HG02678 (cell line): ENCODE measurements around the gene DAZAP1.
"Not testable (repeated sequence)": the region's sequence is repeated elsewhere in the genome, so short reads cannot be mapped to it uniquely, and the experiment has no call there.

Source experiments
- ATAC-seq: cut with Tn5 transposase; IDR thresholded peaks from one replicate; pipeline ENCODE4 v1.9.1; 2021; ENCODE audit warnings: mild to moderate bottlenecking, moderate library complexity; ENCODE audit not compliant: unreplicated experiment

DAZAP1 gene

GRCh38 chr19:1470305-1471009 is 63.1 kb downstream of the DAZAP1 start:
- no peak for ATAC-seq

DNA sequence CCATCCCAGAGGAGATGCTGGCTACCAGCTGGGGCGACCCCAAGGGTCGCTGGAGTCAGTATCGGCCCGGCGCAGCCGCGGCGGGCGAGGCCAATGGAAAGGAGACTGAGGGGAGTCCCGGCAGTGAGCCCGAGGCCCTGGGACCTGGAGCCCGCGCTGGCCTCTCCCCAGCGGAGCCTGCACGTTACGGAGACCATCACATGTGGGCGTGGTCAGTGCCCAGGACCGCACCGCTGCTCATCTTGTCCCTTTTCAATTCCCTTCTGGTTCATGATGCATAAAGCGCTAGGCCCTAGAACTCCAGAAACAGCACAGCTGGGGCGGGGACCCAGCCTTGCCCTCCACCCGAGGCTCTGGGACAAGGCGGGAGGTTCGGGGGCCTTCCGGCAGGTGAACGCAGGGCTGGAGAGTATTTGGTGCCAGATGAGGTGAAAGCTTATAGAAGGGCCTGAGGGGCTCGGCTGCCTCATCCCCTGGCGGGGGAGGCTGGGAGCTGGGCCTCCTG is 63.7 kb downstream of the DAZAP1 start:
- no peak for ATAC-seq

DNA sequence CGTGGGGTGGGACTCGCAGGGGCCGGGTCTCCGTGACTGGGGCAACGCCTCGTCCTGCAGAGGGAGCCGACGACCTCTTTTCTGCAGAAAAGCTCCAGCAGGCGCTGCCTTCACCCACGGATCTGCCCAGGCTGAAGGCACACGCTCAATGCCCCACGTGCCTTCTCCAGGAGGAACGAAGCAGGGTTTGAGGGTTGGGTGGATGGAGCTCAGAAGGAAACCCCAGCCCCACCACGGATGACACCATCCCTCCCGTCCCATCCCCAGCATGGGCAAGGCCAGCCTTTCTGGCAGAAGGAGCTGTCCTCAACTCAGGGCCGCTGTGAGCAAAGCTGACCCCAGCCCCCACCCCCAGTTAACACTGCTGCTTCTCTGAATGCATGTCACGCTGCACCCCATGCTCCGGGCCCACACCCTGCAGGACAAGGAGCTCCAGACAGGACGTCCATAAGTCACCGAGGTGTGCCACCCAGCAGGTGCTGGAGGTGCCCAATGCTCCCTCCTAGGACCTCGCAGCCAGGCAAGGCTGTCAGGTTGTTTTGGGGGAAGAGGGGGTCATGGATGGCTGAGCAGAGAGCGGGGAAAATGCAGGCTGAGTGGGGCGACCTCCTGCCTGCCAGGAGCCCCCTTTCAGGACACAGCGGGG is 64.3 kb downstream of the DAZAP1 start:
- ATAC-seq = no peak

DNA sequence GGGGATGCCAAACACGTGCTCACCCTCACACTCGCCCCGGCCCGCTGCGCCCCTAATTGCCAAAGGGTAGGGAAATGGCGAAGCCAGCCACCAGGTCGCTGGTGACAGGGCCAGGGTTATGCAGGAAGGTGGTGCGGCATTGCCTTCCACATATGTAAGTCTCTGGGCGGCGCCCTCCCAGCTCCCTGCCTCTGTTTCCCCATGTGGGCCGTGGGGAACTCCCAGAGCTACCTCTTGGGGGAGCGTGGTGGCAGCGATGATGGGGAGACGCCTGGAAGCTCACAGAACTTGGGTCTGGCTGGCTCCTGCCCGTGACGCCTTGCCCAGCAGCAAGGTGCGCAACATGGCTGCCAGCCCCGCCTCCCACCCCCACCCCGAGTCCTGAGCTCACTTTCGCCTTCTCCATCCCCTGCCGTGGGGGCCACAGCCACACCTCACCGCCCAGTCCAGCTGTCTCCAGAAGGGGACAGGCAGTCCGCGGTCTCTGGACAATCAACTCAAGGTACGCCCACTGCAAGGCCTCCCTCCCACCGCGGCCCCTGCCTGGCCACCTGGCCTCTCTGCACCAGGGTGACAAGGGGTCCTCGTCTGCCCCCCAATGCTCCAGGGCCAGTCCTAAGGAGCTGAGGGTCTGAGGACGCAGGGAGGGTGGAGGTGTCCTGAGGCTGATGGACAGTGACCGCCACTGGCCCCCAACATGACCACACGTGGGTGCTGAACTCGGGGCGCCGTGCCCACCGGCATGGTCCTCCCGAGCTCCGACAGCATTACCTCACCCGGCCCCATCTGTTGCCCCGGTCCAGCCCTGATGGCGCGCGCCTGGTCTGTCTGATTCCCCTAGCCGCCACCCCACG is 65.1 kb downstream of the DAZAP1 start:
- no peak for ATAC-seq

DNA sequence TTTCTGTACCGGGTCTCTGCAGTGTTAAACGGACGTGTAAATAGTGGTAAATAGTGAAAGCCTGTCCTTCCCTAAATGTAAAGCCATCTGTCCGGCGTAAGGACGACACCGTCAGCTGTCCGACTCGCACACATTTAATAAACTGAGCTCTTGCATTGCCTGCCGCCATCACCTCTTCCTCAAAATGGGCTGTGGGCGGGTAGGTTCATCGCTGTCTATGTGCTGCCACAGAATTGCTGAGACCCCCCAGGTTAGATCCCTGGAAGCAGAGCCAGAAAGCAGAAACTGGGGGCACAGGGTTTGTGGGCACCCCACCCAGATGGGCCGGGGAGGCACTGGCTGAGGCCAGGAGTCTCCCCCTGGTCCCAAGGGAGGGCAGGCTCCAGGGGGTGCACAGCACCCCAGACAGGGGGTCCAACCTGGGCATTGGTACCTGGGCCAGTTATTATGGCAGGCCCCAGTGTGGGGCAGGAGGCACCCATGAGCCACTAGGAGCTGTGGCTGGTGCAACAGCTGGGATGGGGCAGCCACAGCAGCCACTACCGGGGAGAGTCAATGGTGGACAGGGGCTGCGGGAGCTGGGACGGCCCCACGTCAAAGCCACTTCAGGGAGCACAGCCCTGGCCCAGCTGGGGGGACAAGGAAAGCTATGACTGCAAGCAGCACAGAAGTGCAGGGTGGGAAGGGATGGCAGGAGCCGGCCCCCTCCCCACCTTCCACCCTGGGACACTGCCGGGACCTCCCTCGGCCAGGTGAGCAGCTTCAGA is 65.9 kb downstream of the DAZAP1 start:
- no peak for ATAC-seq

DNA sequence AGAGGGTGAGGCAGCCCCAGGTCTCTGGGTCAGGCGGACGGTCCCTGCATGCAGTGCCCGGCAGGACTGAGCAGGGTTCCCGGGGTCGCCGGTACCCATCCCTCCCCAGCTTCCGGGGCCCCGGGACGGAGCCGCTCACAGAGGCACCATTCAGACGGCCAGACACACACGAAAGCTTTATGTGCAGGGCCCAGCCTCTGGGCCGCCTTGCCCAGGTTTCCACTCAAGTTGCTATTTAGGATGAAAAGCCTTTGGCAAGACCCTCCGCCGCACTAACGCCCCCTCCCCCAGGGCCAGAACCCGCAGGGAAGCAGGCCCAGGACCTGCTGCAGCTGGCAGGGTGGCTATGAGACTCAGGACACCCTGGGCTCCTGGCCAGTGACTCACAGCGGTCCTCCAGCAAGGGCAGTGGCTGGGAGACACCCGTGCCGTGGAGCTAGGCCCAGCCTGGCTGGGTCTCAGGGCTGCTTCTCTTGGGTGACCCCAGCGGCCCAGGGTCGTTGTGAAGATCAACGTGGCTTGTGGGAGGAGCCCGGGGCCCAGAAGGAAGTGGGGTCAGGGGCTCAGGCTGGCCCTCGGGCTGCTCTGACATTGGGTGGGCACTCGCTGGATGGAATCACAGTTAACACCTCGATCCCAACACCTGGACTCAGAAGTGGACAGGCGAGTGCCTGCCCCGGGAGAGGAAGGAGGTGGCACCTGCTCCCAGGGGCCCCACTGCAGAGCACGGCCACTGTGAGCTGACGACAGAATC is 66.8 kb downstream of the DAZAP1 start:
- no peak for ATAC-seq

- ATAC-seq = no peak
Observed at GRCh38 chr19:1474765-1475351, 67.5 kb downstream of the DAZAP1 start.

DNA sequence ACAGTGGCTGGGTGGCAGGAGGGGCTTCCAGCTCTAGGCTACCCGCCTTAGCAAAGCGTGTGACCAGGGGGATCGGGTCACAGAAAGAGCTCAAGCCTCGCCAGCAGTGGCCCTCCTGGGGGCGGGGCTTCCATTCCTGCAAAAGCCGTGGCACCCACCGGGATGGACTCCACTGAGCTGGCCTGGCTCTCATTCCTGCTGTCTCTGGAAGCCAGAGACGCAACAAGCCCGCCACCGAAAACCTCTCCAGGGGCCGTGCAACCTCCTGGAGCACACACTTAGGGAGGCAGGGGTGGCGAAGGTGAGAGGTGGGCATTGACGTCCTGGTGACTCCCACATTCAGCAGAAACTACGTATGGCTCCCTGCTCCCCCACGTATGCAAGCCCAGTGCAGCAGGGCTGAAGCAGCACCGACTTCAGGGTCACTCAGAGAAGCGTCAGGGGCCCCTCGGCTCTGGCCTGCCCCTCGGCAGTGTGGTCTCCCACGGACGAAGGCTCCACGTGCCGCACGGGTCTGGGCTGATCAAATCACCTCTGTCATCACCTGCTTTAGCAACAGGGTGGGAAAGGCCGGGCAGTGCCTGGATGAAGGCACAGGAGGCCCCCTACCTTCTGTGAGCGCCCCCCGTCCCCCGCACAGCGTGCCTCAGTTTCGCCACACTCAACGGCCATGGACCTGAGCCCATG is 68.5 kb downstream of the DAZAP1 start:
- ATAC-seq = no peak

GRCh38 chr19:1477056-1477455 is 69.7 kb downstream of the DAZAP1 start:
- ATAC-seq = not testable (repeated sequence)

DNA sequence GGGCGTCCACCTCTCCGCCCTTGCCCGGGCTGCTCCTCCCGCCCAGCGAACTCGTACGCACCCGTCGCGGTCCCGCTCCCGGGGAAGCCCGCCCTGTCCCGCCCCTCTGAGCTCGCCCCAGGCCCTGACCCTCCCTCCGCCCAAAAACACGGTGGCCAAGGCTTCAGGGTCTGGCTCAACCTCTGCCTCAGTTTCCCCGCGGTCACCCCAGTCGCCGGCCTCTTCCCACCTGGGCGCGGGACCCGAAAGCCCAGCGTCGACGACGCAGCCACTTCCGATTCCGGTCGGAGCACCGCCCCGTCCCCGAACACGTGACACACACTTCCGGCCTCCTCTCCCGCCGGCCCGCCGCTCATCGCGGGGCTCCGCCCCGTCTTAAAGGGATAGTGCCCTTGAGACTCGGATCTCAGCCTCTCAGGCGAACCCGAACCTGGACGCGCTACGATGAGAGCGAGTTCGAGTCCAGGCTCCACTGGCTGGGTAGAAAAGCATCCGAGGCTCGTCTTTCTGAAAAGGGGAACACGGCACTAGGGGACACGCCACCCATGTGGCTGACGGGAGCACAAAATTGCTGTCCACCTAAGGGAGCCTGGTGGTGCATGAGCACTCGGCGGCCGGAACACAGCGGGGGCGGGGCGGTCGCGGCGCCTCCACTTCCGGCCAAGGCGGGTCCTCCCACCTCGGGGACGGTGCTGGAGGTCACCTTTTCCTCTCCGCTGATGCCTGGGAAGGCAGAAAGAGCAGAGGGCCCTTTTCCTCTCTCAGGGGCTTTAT is 71.7 kb downstream of the DAZAP1 start, which contains the start of gene C19orf25:
Gene C19orf25, minus strand, starts transcription at position 282 of the 774 bp plus-strand sequence. CDS start 312 bp downstream, outside the sequence.
- ATAC-seq = peak; percentile 88

DNA sequence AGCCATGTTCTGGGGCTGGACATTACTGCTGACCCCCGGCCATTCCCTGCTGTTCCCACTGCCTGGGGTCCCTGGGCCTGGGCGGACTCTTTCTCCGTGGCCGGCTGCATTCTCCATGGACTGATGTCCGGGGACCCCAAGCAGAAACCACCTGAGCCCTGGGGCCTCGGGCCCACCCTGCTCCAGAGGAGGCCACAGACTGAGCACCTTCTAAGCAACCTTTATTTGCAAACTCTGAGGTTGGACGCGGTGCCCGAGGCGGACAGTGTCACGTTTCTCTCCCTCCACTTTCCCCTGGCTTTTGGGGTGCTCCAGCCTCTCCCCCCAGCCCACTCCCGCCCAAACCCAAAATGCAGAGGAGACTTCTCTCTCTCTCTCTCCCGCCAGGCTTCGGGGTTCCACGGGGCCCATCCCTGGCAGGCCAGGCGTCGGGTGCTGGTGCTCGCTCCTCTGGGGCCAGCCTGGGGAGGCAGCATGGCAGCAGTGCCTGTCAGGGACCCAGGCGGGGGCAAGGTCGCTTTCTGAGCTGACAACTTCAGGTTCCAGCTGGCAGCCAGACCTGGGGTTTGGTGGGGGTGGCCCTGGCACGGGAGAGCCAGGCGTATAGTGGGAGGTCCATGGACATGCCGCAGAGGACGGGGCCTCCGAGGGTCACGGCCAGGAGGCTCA is 74.0 kb downstream of the DAZAP1 start:
- no peak for ATAC-seq

GRCh38 chr19:1481893-1482360 is 74.5 kb downstream of the DAZAP1 start:
- ATAC-seq = no peak

DNA sequence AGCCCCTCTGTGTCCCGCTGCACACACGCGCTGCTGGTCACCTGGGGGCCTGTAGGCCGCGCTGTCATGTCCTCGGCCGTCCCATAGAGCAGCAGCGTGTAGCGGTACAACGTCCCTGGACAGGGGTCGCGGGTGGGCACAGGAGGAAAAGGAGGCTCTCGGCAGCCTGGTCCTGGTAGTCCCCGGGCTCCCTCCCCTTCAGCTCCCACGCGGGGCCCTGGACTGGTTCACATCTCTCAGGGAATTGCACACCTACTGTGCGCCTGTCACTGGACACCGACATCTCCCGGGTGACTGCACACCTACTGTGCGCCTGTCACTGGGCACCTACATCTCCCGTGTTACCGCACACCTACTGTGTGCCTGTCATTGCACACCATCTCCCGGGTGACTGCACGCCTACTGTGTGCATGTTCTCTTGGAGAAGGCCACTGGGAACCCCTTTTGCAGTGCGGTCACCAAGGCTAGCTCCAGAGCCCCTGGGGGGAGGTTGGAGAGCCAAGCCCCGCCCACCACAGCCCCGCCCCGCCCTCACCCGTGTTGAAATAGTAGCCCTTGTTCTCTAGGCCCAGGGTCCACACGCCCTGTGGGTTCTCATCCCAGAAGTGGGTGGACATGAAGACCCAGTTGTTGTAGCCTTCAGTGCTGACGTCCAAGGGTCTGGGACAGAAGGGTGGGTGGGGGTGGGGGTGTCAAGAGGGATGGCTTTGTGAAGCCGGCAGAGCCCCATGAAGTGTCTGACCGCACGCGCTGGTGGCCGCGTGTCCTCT is 75.2 kb downstream of the DAZAP1 start:
- no peak for ATAC-seq

- ATAC-seq = no peak
Observed at GRCh38 chr19:1483131-1483978, 76.0 kb downstream of the DAZAP1 start.

DNA sequence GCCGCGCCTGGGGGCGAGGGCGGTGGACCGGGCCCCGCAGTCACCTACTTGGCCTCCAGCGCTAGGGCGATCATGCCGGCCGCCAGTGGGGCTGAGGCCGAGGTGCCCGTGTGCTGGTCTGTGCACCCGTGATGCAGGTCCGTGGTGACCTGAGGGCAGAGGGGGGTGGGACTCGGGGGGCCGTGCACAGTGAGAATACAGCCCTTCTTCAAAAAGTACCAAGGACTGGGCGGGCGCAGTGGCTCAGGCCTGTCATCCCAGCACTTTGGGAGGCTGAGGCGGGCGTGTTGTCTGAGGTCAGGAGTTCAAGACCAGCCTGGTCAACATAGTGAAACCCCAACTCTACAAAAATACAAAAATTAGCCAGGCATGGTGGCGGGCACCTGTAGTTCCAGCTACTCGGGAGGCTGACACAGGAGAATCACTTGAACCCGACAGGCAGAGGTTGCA is 76.6 kb downstream of the DAZAP1 start:
- no peak for ATAC-seq
